Suprapubic skin (tissue), 4 donors: Measurements from ENCODE around the gene ZSWIM8. TPM values are rescaled to one million over a fixed set of nuclear protein-coding genes. Genes with fewer than 3 reads are reported as not detected.

Experiments used
- DNase-seq, 2 donors: peaks; one replicate each; pipeline ENCODE4 v3.0.0-alpha.2; 2019; ENCODE audit warnings: low spot score in 2 of 2
- H3K27ac ChIP-seq: fragments of 200-600 bp; sonication (generic); one replicate; pipeline ENCODE4 v1.5.1; 2019
- H3K27me3 ChIP-seq: fragments of 200-600 bp; sonication (generic); one replicate; pipeline ENCODE4 v1.5.1; 2019
- H3K36me3 ChIP-seq: fragments of 200-600 bp; sonication (generic); one replicate; pipeline ENCODE4 v1.5.1; 2019
- H3K4me1 ChIP-seq: fragments of 200-600 bp; sonication (generic); one replicate; pipeline ENCODE4 v1.5.1; 2019
- H3K4me3 ChIP-seq: fragments of 200-600 bp; sonication (generic); one replicate; pipeline ENCODE4 v1.5.1; 2019; ENCODE audit warnings: mild to moderate bottlenecking
- H3K9me3 ChIP-seq: fragments of 200-600 bp; sonication (generic); one replicate; pipeline ENCODE4 v1.5.1; 2019
- CTCF ChIP-seq, 2 donors: fragments of 200-600 bp in 1 of 2; fragments of 450-650 bp in 1 of 2; sonication (generic) in 1 of 2; IDR thresholded peaks; one replicate each; pipeline ENCODE4 v1.5.1; 2016 to 2019; ENCODE audit warnings: antibody characterized with exemption in 2 of 2, mild to moderate bottlenecking in 1 of 2, moderate library complexity in 1 of 2
- EP300 ChIP-seq: sonication (generic); formaldehyde crosslinking; IDR thresholded peaks from one replicate; pipeline ENCODE4 v1.6.1; 2017; ENCODE audit warnings: antibody characterized with exemption
- POLR2A ChIP-seq, 2 donors: fragments of 450-650 bp; IDR thresholded peaks; one replicate each; pipeline ENCODE4 v1.6.1; 2017; ENCODE audit warnings: antibody characterized with exemption in 2 of 2, mild to moderate bottlenecking in 2 of 2, moderate library complexity in 2 of 2
- POLR2AphosphoS5 ChIP-seq, 3 donors: sonication (generic); formaldehyde crosslinking; IDR thresholded peaks; one replicate each; pipeline ENCODE4 v1.6.1; 2017; ENCODE audit warnings: antibody characterized with exemption in 3 of 3
- WGBS: methylation state at CpG from one replicate; pipeline ENCODE4 v1.1.5; 2018; 5-methylcytosine and 5-hydroxymethylcytosine counted together
- total RNA-seq, 4 donors: library from RNA; depleted of rRNA; stranded (reverse); fragments of >200 nt; gene quantifications; one replicate each; pipeline ENCODE4 v1.1.0, GENCODE V29; 2016

The ZSWIM8 gene
- total RNA-seq, 4 donors from 2014 or later, result 86.4 to 203 (median 121) TPM

- H3K4me1 ChIP-seq, result peaks cover 41% of the 10 kb centered on the region
- DNase-seq, result no peak
- 12% methylated on average over 11 of the region's 11 CpGs for WGBS
- H3K27me3 ChIP-seq, result no peaks in the 10 kb centered on the region
- H3K9me3 ChIP-seq, result no peaks in the 10 kb centered on the region
- H3K4me3 ChIP-seq, result peak overlapping the region; percentile 83
- peaks cover 22% of the 10 kb centered on the region for H3K36me3 ChIP-seq
- TF ChIP-seq EP300 (no peak), POLR2A (IDR thresholded peaks at IDR 0.05) (no peak), POLR2AphosphoS5 (IDR thresholded peaks at IDR 0.05) (no peak), CTCF (IDR thresholded peaks at IDR 0.05) (no peak)
- H3K27ac ChIP-seq, result peak overlapping the region; percentile 94
These were observed 4.4 kb upstream of the ZSWIM8 start for GRCh38 chr10:73780966-73781365.

- WGBS, result under 1% methylated on average over 14 of the region's 14 CpGs
- H3K4me1 ChIP-seq, result peaks cover 45% of the 10 kb centered on the region
These were observed 3.9 kb upstream of the ZSWIM8 start for GRCh38 chr10:73781548-73781878.

GRCh38 chr10:73781879-73782748, 3.3 kb upstream of the ZSWIM8 start, which contains the start of gene CHCHD1:
Gene CHCHD1 (plus strand): TSS chr10:73782048. CDS start chr10:73782076, 28 bp downstream.
- H3K9me3 ChIP-seq, result no peaks in the 10 kb centered on the region
- TF ChIP-seq POLR2AphosphoS5 (IDR thresholded peaks at IDR 0.05) (peak; percentile 52 to 83 (median 79)), EP300 (no peak), POLR2A (IDR thresholded peaks at IDR 0.05) (no peak), CTCF (IDR thresholded peaks at IDR 0.05) (no peak)
- H3K4me3 ChIP-seq, result peak within 1 kb of the TSS; percentile 83
- no peaks in the 10 kb centered on the region for H3K27me3 ChIP-seq
- H3K36me3 ChIP-seq, result peaks cover 13% of the 10 kb centered on the region
- peak within 1 kb of the TSS; percentile 94 for H3K27ac ChIP-seq
- 1% methylated on average over 40 of the region's 57 CpGs for WGBS
- DNase-seq, result peak; percentile 96 to 97
- peaks cover 51% of the 10 kb centered on the region for H3K4me1 ChIP-seq

More at GRCh38 chr10:73781548-73781878, 3.9 kb upstream of the ZSWIM8 start:
- DNase-seq, result no peak
- TF ChIP-seq CTCF (IDR thresholded peaks at IDR 0.05) (no peak), EP300 (no peak)
- peak overlapping the region; percentile 83 for H3K4me3 ChIP-seq
- H3K36me3 ChIP-seq, result peaks cover 18% of the 10 kb centered on the region
- H3K27ac ChIP-seq, result peak overlapping the region; percentile 94
- H3K27me3 ChIP-seq, result no peaks in the 10 kb centered on the region
- no peaks in the 10 kb centered on the region for H3K9me3 ChIP-seq

GRCh38 chr10:73782749-73783085, 2.7 kb upstream of the ZSWIM8 start:
- Histone ChIP-seq H3K9me3 (no peaks in the 10 kb centered on the region), H3K36me3 (peaks cover 10% of the 10 kb centered on the region), H3K27me3 (no peaks in the 10 kb centered on the region), H3K4me3 (peak overlapping the region; percentile 83), H3K4me1 (peaks cover 57% of the 10 kb centered on the region), H3K27ac (no peak overlapping the region)
- DNase-seq, result no peak
- TF ChIP-seq POLR2A (IDR thresholded peaks at IDR 0.05), result no peak
- no peak for TF ChIP-seq POLR2AphosphoS5 (IDR thresholded peaks at IDR 0.05)
- no peak for TF ChIP-seq EP300
- no peak for TF ChIP-seq CTCF (IDR thresholded peaks at IDR 0.05)
- 44% methylated on average over 2 of the region's 2 CpGs for WGBS

GRCh38 chr10:73785721-73786511, 510 bp downstream of the ZSWIM8 start:
- Histone ChIP-seq H3K9me3 (no peaks in the 10 kb centered on the region), H3K4me3 (peak overlapping the region; percentile 94), H3K27me3 (no peaks in the 10 kb centered on the region), H3K4me1 (peaks cover 60% of the 10 kb centered on the region), H3K27ac (peak overlapping the region; percentile 98), H3K36me3 (peaks cover 24% of the 10 kb centered on the region)
- TF ChIP-seq POLR2AphosphoS5 (IDR thresholded peaks at IDR 0.05) (no peak), EP300 (no peak), CTCF (IDR thresholded peaks at IDR 0.05) (no peak), POLR2A (IDR thresholded peaks at IDR 0.05) (no peak)
- no peak for DNase-seq
- WGBS, result 0% methylated on average over 25 of the region's 54 CpGs
